Kidney tubule cell (primary cell): ENCODE data around the gene MTAP.

Experiments used
- DNase-seq: peaks from one replicate; pipeline ENCODE4 v3.0.0-alpha.2; 2018; ENCODE audit warnings: low spot score

The MTAP gene

DNA sequence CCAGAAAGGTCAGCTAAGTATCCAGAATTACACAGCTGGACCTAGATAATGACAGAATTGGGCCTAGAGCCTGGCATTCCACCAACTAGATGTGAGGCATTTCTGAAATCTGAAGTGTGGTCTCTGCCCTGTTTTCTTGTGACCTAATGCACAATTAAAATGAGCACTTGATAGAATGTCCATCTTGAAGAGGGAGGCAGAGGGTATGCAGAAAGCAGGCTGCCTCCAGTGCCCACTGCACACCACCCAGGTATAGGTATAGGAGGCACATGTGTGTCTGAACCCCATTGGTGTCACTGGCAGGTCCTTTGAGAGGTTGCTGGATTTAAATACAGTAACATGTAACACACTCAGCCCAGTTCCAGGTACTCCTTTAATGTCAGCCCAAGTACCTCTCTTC is 2.4 kb downstream of the MTAP start:
- DNase-seq: no peak

DNA sequence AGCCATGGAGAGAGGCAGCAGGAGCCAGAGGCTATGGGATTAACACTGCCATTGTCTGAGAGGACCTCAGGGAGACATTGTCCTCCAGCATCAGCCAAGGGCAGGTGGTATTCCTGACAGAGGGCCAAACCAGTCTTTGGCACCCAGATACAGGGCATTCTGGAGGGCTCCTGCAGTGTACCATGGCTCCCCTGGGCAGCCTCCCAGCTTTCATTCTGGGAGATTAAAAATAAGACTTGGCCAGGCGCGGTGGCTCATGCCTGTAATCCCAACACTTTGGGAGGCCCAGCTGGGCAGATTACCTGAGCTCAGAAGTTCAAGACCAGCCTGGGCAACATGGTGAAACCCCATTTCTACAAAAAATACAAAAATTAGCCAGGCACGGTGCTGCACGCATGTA is 4.2 kb downstream of the MTAP start:
- DNase-seq: no peak

DNA sequence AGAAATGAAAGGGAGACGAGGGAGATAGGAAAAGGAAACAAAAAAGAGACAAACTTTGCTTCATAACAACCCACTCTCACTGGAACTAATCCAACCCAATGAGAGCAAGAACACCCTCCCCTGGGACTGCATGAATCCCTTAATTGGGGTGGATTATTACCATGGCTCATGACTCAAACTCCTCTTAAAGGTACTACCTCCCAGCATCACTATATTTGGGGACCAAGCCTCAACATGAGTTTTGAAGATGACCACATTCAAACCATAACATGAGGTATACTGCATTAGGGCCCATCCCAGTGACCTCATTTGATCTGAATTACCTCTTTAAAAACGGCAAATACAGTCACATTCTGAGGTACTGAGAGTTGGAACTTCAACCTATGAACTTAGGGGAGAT is 8.0 kb downstream of the MTAP start:
- peak; percentile 41 for DNase-seq

DNA sequence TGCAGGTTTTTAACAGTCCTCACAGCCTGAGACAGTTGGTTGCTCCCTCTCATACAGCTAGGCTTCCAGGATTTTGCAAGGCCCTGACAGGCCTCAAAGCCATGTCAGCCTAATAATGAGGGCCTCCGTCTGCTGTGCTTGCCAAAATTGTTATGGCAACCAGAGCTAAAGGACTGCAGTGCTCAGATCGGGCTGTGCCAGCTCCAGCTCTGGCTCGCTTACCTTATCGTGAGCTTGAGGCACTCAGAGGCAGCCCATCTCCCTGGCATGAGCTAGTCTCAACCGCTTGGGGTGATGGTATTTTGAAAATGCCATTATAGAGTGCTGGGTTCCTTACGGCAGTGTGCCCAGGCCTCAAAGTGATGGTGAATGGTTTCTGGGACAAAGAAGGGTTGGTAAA is 8.4 kb downstream of the MTAP start:
- DNase-seq: no peak

DNA sequence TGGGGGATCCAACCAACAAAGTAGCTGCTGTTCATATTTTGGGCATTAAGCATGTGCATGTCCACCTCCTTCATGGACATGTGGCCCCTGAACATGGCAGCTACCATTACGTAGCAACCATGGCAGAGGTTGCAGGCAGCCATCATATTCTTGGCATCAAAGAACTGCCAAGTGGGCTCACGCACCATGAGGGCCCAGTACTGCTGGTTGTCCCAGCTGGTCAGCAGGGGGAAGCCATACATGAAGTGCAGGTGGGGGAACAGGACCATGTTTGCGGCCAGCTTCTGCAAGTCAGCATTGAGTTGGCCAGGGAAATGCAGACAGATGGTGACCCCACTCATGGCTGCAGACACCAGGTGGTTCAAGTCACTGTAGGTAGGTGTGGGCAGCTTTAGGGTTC is 9.5 kb downstream of the MTAP start:
- no peak for DNase-seq

DNA sequence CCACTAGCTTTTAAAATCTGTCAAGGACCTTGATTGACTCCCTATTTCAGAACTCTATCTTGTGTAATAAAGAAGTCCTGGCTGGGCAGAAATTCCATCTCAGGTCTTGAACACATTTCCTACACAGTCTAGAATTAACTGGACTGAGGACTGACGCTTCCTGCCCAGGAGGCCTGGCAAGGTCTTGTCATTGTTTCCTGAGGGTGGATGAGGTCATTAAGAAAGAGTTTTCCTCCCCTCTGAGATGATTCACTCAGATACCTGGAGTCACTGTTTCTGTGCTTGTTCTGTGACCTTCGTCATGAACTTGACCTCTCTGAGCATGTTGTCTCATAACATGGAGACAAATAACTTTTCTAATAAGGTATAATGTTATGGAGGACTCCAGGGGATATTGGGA is 10.0 kb downstream of the MTAP start:
- peak; percentile 97 for DNase-seq

DNA sequence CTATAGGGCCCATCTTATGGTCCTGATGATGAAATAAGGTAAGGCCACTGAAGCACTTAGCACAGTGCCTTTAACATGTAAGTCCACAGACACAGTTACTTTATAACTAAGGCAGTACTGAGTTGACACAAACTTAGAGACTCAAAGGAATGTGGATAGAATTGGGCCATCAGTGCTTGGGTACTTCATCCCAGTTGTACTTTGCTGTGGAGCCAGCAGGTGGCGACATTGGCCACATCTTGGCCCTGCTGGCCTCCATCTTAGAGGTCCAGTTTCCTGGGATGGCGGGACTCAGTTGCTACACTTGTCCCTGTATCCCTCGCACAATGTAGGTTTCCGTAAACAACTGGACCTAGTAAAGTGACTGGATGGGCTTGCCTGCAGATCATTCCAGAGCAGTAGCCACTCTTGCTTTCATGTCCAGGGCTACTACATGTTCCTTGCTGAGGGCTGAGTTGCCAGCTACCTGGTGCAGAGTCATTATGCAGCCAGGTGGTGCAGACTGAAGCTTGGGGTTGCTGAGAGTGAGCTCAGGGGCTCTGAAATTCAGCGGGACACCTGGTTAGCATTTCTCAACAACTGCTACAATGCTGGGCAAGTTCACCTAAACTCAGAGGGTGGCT is 10.6 kb downstream of the MTAP start:
- peak; percentile 83 for DNase-seq

GRCh38 chr9:21813575-21814473 is 11.4 kb downstream of the MTAP start:
- peak; percentile 83 for DNase-seq

DNA sequence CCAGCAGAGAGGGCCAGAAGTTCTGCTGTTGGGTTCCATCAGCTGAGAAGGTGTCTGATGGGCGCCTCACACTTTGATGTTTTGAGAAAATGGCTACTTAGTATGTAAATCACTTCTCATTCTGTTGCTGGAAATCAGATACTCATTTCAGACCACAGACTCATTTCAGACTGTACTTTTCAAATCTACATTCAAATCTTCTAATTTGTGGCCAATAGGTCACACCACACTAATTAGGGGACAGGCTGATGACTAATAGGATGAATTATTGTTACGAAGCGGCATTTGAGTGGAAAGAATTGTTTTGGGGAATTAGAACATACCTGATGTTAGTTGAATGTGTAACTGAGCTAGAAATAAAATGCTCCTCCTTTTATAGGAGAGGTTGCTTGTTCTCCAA is 13.2 kb downstream of the MTAP start:
- no peak for DNase-seq

DNA sequence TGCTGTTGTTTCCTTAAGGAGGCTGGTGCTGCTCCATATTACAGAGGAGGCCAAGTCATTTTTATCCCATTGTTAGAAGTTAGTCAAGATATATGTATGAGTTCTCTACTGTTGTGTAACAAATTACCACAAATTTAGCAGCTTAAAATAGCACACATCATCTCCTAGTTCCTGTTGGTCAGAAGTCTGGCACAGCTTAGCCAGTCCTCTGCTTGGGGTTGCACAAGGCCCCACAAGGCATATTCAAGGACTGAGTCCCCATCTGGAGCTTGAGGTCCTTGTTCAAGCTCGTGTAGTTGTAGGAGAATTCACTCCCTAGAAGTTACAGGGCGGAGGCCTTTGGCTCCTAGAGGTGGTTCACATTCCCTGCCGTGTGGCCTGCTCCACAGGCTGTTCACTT is 14.7 kb downstream of the MTAP start:
- no peak for DNase-seq

GRCh38 chr9:21825637-21826036 is 23.2 kb downstream of the MTAP start:
- DNase-seq: peak; percentile 63

- peak; percentile 58 for DNase-seq
Measured at GRCh38 chr9:21828853-21829410, 26.5 kb downstream of the MTAP start.

DNA sequence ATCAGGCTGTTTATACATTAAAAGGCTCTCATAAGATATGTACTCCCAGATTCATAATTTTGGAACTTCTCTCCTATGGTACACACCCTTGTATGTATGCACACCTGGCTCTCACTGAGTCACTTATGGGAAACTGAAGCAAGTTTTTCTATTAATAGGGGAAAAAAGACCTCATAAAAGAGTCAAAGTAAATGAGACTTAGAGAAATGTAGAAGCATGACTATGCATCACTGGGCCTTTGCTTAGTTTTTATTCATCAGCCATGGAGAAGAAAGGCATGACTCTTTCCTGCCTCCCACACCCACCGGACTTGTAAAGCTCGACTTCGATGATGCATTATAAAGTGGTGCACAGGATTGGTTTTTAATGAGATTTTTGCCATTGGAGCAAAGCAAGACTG is 28.2 kb downstream of the MTAP start:
- DNase-seq: peak; percentile 61

GRCh38 chr9:21831841-21832509 is 29.5 kb downstream of the MTAP start:
- peak; percentile 95 for DNase-seq

DNA sequence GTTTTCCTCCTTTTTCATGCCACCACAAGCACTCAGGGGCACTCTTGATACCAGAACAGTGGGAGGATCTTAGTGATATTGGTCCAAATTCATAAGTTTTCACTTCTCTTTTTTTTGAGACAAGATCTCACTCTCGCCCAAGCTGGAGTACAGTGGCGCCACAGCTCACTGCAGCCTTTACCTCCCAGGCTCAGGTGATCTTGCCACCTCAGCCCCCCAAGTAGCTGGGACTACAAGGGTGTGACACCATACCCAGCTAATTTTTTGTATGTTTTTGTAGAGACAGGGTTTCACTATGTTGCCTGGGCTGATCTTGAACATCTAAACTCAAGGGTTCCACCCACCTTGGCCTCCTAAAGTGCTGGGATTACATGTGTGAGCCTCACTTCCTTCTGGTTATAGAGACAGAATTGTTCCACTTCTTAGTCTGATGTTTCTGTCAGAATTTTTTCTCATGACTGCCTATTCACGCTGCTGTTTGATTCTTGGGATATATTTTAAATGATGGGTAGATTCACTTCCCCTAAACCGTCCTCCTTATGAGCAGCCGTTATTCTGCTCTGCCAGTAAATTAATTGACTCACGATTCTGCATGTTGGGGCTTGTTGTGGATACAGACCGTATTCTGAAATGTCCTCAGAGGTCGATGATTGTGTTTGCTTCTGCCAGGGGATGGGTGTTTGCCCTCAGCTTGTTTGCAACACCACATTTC is 30.8 kb downstream of the MTAP start:
- DNase-seq: no peak

DNA sequence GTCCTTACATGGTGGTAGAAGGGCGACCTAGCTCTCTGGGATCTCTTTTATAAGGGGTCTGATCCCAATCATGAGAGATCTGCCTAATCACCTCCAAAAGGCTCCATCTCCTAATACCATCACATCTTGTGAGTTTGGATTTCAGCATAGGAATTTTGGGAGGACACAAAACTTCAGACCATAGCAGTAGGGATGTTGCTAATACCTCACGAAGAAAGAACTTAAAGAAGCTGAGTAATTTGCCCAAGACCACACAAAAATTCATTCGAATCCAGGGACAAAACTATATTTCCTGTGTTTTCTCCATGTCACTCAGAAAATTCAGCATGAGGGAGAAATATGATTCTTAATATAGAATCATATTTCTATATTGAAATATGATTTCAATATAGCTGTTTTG is 32.7 kb downstream of the MTAP start:
- DNase-seq: no peak

DNA sequence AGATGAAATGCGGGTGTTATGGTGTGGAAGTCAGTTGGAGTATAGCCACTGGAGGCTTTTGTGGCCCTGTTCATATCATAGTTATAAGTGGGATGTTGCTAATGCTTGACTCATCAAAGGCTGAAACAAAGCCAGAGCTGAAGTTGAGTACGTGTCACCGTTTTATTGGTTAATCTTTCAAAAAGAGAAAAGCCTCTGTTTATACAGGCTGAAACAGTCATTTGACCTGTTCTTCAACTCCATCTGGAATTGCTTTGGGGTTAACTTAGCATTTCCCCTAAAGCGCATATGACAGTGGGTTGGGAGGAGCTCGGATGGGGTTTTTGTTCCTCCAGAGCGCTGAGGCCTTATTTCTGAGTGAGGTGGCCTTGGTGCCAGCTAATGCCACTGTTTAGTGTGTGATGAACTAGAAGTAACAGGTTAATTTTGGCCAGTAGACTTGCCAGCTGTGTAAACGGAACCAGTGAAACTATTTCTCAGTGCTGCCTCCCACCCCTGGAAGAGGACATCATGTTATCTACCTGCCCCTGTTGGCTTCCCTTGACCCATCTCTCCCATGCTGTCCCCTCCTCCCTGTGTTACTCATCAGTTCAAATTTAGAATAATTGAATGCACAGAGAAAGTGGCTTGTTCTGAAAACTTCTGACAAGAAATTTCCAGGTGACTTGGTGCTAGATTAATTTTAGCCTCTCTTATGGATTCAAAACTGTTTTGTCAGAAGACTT is 34.2 kb downstream of the MTAP start:
- DNase-seq: peak; percentile 99

DNA sequence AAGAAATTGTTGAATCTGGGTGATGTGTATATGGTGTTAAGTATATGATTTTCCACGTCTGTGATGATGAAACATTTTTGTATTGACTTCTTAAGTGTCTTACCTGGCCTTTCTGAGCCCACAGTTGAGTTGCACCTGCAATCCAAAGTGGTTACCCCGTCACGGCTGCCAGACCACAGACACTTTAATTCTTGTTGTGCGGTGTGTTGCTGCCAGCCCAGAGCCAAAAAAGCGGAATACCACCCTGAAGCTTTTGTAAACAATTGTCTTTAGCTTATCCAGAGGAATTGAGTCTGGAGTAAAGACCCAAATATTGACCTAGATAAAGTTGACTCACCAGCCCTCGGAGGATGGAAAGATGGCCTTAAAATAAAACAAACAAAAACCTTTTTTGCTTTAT is 35.1 kb downstream of the MTAP start:
- DNase-seq: no peak

GRCh38 chr9:21840647-21841046 is 38.2 kb downstream of the MTAP start:
- no peak for DNase-seq

DNA sequence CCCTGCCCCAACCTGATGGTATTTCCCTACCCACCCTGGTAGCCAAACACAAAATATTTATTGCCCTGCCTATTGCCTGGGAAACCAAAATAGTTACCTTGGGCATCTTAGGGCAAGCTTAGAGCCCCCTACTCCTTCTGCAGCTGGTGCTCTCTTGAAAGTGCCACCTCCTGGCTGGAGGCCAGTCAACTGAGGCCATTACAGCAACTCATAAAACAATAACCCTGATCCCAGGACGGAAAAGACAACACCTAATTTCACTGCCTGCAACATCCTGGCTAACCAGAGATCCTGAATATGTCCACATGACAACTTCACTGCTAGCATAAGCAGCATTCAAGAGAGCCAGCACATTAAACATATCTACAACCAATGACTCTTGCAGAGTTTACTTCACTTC is 38.7 kb downstream of the MTAP start:
- no peak for DNase-seq

- DNase-seq: no peak
Measured at GRCh38 chr9:21848615-21849014, 46.2 kb downstream of the MTAP start.
